K562 (cell line): ENCODE measurements around the gene CLEC3B. TPM values are rescaled to one million over a fixed set of nuclear protein-coding genes. Genes with fewer than 3 reads are reported as not detected.
A peak's percentile ranks its signal among the peaks of the same experiment; 100 is the strongest.

Experiments
- CREBBP ChIP-seq: IDR thresholded peaks from one replicate; pipeline ENCODE4 v1.6.1; 2012; ENCODE audit warnings: low read depth, mild to moderate bottlenecking, control low read depth, inconsistent platforms, low read length
- MGA ChIP-seq: fragments of 450-650 bp; IDR thresholded peaks from 2 replicates; pipeline ENCODE4 v1.6.1; 2016; ENCODE audit warnings: mild to moderate bottlenecking, moderate library complexity
- MIER1 ChIP-seq: fragments of 450-650 bp; IDR thresholded peaks from 2 replicates; pipeline ENCODE4 v1.6.1; 2016; ENCODE audit warnings: antibody characterized with exemption, mild to moderate bottlenecking, low read depth
- PHB2 ChIP-seq: fragments of 450-650 bp; IDR thresholded peaks from 2 replicates; pipeline ENCODE4 v1.6.1; 2017; ENCODE audit warnings: low read depth
- POLR2AphosphoS2 ChIP-seq: IDR thresholded peaks from 2 replicates; pipeline ENCODE4 v1.6.1; 2012; ENCODE audit warnings: low read length, improper control_type of control experiment
- ZC3H8 ChIP-seq: fragments of 450-650 bp; IDR thresholded peaks from 2 replicates; pipeline ENCODE4 v1.6.1; 2017
- ZNF395 ChIP-seq: fragments of 200-800 bp; sonication (Bioruptor generic); IDR thresholded peaks from 2 replicates; pipeline ENCODE4 v1.6.1; 2017; ENCODE audit warnings: missing genetic modification characterization, missing compliant biosample characterization
- ZNF655 ChIP-seq: fragments of 250-450 bp; sonication (Bioruptor Pico); IDR thresholded peaks from 2 replicates; pipeline ENCODE4 v1.5.0; 2021
- ZNF785 ChIP-seq: fragments of 250-450 bp; sonication (Bioruptor Pico); IDR thresholded peaks from 2 replicates; pipeline ENCODE4 v1.4.0; 2020; ENCODE audit warnings: mild to moderate bottlenecking
- ZSCAN32 ChIP-seq: fragments of 450-650 bp; formaldehyde crosslinking; IDR thresholded peaks from 2 replicates; pipeline ENCODE4 v1.4.0; 2020; ENCODE audit warnings: mild to moderate bottlenecking, moderate library complexity
- polyA plus RNA-seq, 8 experiments: library from polyadenylated mRNA; depleted of rRNA in 4 of 8; stranded (reverse) in 5 of 8; unstranded in 3 of 8; fragments of >200 nt; fragmentation: Nextera tagmentation in 2 of 8; fragmentation: Illumina TruSeq in 1 of 8; extraction: Ambion mirVana in 2 of 8; extraction: Trizol in 1 of 8; gene quantifications; 2 replicates each; pipeline versions ENCODE4 v1.2.1 to v1.2.3, GENCODE V29; 2011 to 2014; ENCODE audit warnings: inconsistent platforms in 1 of 8, missing spikeins in 1 of 8
- total RNA-seq, 7 experiments: library from RNA; depleted of rRNA in 6 of 7; stranded (reverse); fragments of >200 nt in 6 of 7; fragmentation: Illumina TruSeq in 2 of 7; extraction: Trizol in 2 of 7; gene quantifications; 2 replicates each; pipeline versions ENCODE4 v1.2.1 to v1.2.3, GENCODE V29; 2011 to 2021; ENCODE audit warnings: low replicate concordance in 1 of 7

Gene CLEC3B
- total and polyA plus RNA-seq, 9 of the 15 experiments (the other 6 are each of a cell fraction or from before 2014, with no cell fraction given): not detected

- TF ChIP-seq PHB2: no peak
- TF ChIP-seq ZNF395 (CRISPR knock-in tag): peak; percentile 71; the same call in 1 of the 2 replicates
- no peak for TF ChIP-seq ZNF785
- no peak for TF ChIP-seq MIER1
- TF ChIP-seq ZSCAN32 (CRISPR knock-in tag): no peak
- peak; percentile 48; the same call in 1 of the 2 replicates for TF ChIP-seq MGA
- no peak for TF ChIP-seq ZNF655
- no peak for TF ChIP-seq ZC3H8
- TF ChIP-seq POLR2AphosphoS2: no peak
- TF ChIP-seq CREBBP: no peak
These were observed 52.9 kb downstream of the CLEC3B start (continued) for GRCh38 chr3:45078910-45079522.
